OCI-LY3 (cell line): ENCODE measurements around the gene CNIH3.

Experiments used
- CTCF ChIP-seq: fragments of 200-600, 300-600 bp; sonication (generic); IDR thresholded peaks from 2 replicates; pipeline ENCODE4 v1.5.1; 2014; ENCODE audit warnings: antibody characterized with exemption, low read length, low read depth
- EZH2phosphoT487 ChIP-seq: fragments of 200-600 bp; shearing (Covaris generic); IDR thresholded peaks from 2 replicates; pipeline ENCODE4 v1.6.1; 2018; ENCODE audit warnings: antibody characterized with exemption, mixed run types, low read depth

- no peak for TF ChIP-seq CTCF
- TF ChIP-seq EZH2phosphoT487: no peak
Measured at GRCh38 chr1:224631462-224632115, 15.5 kb downstream of the CNIH3 start.
